GM12878 (cell line): Measurements from ENCODE around the gene AFAP1L2. TPM values are rescaled to one million over a fixed set of nuclear protein-coding genes. Genes with fewer than 3 reads are reported as not detected.

Source experiments
- ATAC-seq: fragments of 200-7000 bp; cut with Tn5 transposase; 3 replicates; pipeline ENCODE4 v1.9.1; 2020; ENCODE audit warnings: mild to moderate bottlenecking, moderate library complexity
- BruUV-seq: library from RNA; stranded (reverse); fragments of 400-500 nt; replicated peaks from 2 replicates; lab custom pipeline; 2021; lab: Mats Ljungman, UMichigan
- CTCF ChIA-PET: fragments of 300-600 bp; sonication (Branson Sonifier 250); formaldehyde crosslinking; extraction: SDS; loops from one replicate; lab custom pipeline; 2021; ENCODE audit warnings: inconsistent platforms; lab: Yijun Ruan, JAX
- POLR2A ChIA-PET: fragments of 350-600 bp; formaldehyde crosslinking; extraction: SDS; loops from one replicate; lab custom pipeline; 2021; ENCODE audit warnings: inconsistent platforms; lab: Charles Lee
- RAD21 ChIA-PET: fragments of 300-600 bp; sonication (Branson Sonifier 250); formaldehyde crosslinking; loops from one replicate; lab custom pipeline; 2023; ENCODE audit warnings: antibody characterized with exemption; ENCODE audit not compliant: unreplicated experiment; lab: Charles Lee
- SMC1A ChIA-PET: fragments of 300-600 bp; sonication (Branson Sonifier 250); formaldehyde crosslinking; loops from one replicate; lab custom pipeline; 2023; ENCODE audit not compliant: unreplicated experiment, uncharacterized antibody; lab: Charles Lee
- DNase-seq: peaks from one replicate; pipeline ENCODE4 v3.0.0-alpha.2; 2011; ENCODE audit warnings: low read depth, low spot score
- FAIRE-seq: peaks from 3 replicates; lab custom pipeline; 2011; peaks lifted over from hg19 to GRCh38; lab: Jason Lieb, UNC
- H2AFZ ChIP-seq: 2 replicates; pipeline ENCODE4 v1.6.0; 2011; ENCODE audit warnings: low read depth, low read length, control low read depth; ENCODE audit not compliant: control insufficient read depth
- H3K27ac ChIP-seq: 2 replicates; pipeline ENCODE4 v1.5.1; 2011; ENCODE audit warnings: control low read depth; ENCODE audit not compliant: control insufficient read depth, insufficient read depth
- H3K27me3 ChIP-seq, 2 experiments: replicated peaks in 1 of 2; 2 replicates each; pipeline versions ENCODE4 v1.6.0 to v1.6.1; 2011; ENCODE audit warnings: low read length in 1 of 2; ENCODE audit not compliant: control insufficient read depth in 2 of 2, insufficient read depth in 2 of 2
- H3K36me3 ChIP-seq, 2 experiments: 2 replicates each; pipeline ENCODE4 v1.5.1; 2011; ENCODE audit warnings: low read length in 1 of 2; ENCODE audit not compliant: control insufficient read depth in 2 of 2, insufficient read depth in 2 of 2
- H3K4me1 ChIP-seq: 2 replicates; pipeline ENCODE4 v1.6.1; 2011; ENCODE audit warnings: mild to moderate bottlenecking, low read length, moderate library complexity, mixed read lengths; ENCODE audit not compliant: control insufficient read depth, insufficient read depth
- H3K4me2 ChIP-seq: 2 replicates; pipeline ENCODE4 v1.6.0; 2011; ENCODE audit warnings: control low read depth; ENCODE audit not compliant: control insufficient read depth, insufficient read depth
- H3K4me3 ChIP-seq: fragments of 200-600 bp; sonication (generic); 2 replicates; pipeline ENCODE4 v1.5.1; 2016
- H3K79me2 ChIP-seq: 2 replicates; pipeline ENCODE4 v1.6.0; 2011; ENCODE audit warnings: low read length; ENCODE audit not compliant: control insufficient read depth, insufficient read depth
- H3K9ac ChIP-seq: 2 replicates; pipeline ENCODE4 v1.8.0; 2011; ENCODE audit warnings: low read length, control low read depth, mixed read lengths; ENCODE audit not compliant: control insufficient read depth, insufficient read depth
- H3K9me3 ChIP-seq: replicated peaks from 3 replicates; pipeline ENCODE4 v1.5.1; 2011; ENCODE audit warnings: mild to moderate bottlenecking, low read length; ENCODE audit not compliant: control insufficient read depth, insufficient read depth
- H4K20me1 ChIP-seq: 2 replicates; pipeline ENCODE4 v1.6.0; 2011; ENCODE audit not compliant: control insufficient read depth, insufficient read depth
- CBX5 ChIP-seq: sonication (generic); IDR thresholded peaks from 2 replicates; pipeline ENCODE4 v1.6.1; 2016; ENCODE audit warnings: low read depth, moderate library complexity, mild to moderate bottlenecking, inconsistent platforms
- CEBPZ ChIP-seq: fragments of 150-350 bp; IDR thresholded peaks from 2 replicates; pipeline ENCODE4 v1.6.1; 2016; ENCODE audit warnings: low read depth, low read length
- E4F1 ChIP-seq: fragments of 450-650 bp; IDR thresholded peaks from 2 replicates; pipeline ENCODE4 v1.6.1; 2018; ENCODE audit warnings: borderline replicate concordance, mild to moderate bottlenecking; ENCODE audit not compliant: partially characterized antibody
- KAT2A ChIP-seq: conservative IDR thresholded peaks from 2 replicates; pipeline ENCODE4 v1.6.1; 2011; ENCODE audit warnings: low read depth, low read length; ENCODE audit not compliant: control insufficient read depth
- MEF2B ChIP-seq: fragments of 450-650 bp; IDR thresholded peaks from 2 replicates; pipeline ENCODE4 v1.6.1; 2018; ENCODE audit warnings: mild to moderate bottlenecking, moderate library complexity; ENCODE audit not compliant: partially characterized antibody, poor library complexity, severe bottlenecking
- MTA2 ChIP-seq: fragments of 450-650 bp; IDR thresholded peaks from 2 replicates; pipeline ENCODE4 v1.6.1; 2016; ENCODE audit warnings: low read depth, mild to moderate bottlenecking, moderate library complexity
- MXI1 ChIP-seq: fragments of 150-350 bp; IDR thresholded peaks from 2 replicates; pipeline ENCODE4 v1.6.1; 2011; ENCODE audit warnings: low read depth, mild to moderate bottlenecking, inconsistent platforms, low read length, improper control_type of control experiment
- MYB ChIP-seq: fragments of 150-350 bp; IDR thresholded peaks from 2 replicates; pipeline ENCODE4 v1.6.1; 2014; ENCODE audit warnings: mild to moderate bottlenecking, low read depth, low read length, borderline replicate concordance
- MYC ChIP-seq: IDR thresholded peaks from 2 replicates; pipeline ENCODE4 v1.6.1; 2011; ENCODE audit warnings: mild to moderate bottlenecking, low read length, moderate library complexity, inconsistent platforms; ENCODE audit not compliant: insufficient read depth, insufficient replicate concordance, insufficient read length, severe bottlenecking
- NKRF ChIP-seq: fragments of 450-650 bp; conservative IDR thresholded peaks from 2 replicates; pipeline ENCODE4 v1.6.1; 2017; ENCODE audit warnings: mild to moderate bottlenecking, moderate library complexity
- NRF1 ChIP-seq: conservative IDR thresholded peaks from 2 replicates; pipeline ENCODE4 v1.6.1; 2011; ENCODE audit warnings: mild to moderate bottlenecking, low read depth, low read length, improper control_type of control experiment
- WGBS: methylation state at CpG from one replicate; pipeline ENCODE4 v1.1.6; 2016; ENCODE audit warnings: low lambda C conversion rate; ENCODE audit not compliant: insufficient replicate concordance, insufficient coverage; ENCODE audit errors: missing lambda C conversion rate; 5-methylcytosine and 5-hydroxymethylcytosine counted together
- in situ Hi-C: fragments of 300-500 bp; cut with MboI; formaldehyde crosslinking; loops from 9 replicates; pipeline ENCODE4 v1.14.3; 2018; ENCODE audit warnings: mixed read lengths
- intact Hi-C: fragments of 100-400 bp; cut with micrococcal nuclease; formaldehyde crosslinking; loops from one replicate; pipeline ENCODE4 v1.14.2; 2022; ENCODE audit not compliant: unreplicated experiment
- polyA plus RNA-seq, 11 experiments: library from polyadenylated mRNA; depleted of rRNA in 4 of 11; unstranded in 6 of 11; stranded (reverse) in 5 of 11; fragments of >200 nt; fragmentation: Nextera tagmentation in 4 of 11; fragmentation: Illumina TruSeq in 1 of 11; extraction: Ambion mirVana in 4 of 11; extraction: Trizol in 1 of 11; gene quantifications; 1 replicate in 1 of 11; 2 replicates in 10 of 11; pipeline versions ENCODE4 v1.2.1 to v1.2.3, GENCODE V29; 2011 to 2016; ENCODE audit warnings: inconsistent platforms in 2 of 11, missing spikeins in 2 of 11, low read depth in 1 of 11
- total RNA-seq, 4 experiments: library from RNA; depleted of rRNA in 3 of 4; stranded (reverse); fragments of >200 nt in 3 of 4; fragmentation: Illumina TruSeq in 1 of 4; extraction: Trizol in 1 of 4; gene quantifications; 2 replicates each; pipeline versions ENCODE4 v1.2.1 to v1.2.3, GENCODE V29; 2013 to 2021

Gene AFAP1L2
- total and polyA plus RNA-seq, 10 of the 15 experiments (the other 5 are each of a cell fraction or from before 2014, with no cell fraction given), result 0.03 to 4.0 (median 0.34) TPM

- Histone ChIP-seq H3K79me2 (no peaks in the 10 kb centered on the region), H4K20me1 (no peaks in the 10 kb centered on the region), H3K27ac (no peak overlapping the region), H2AFZ (no peak overlapping the region), H3K4me2 (no peak overlapping the region), H3K9ac (no peak overlapping the region), H3K9me3 (no peaks in the 10 kb centered on the region), H3K4me3 (no peak overlapping the region), H3K36me3 (no peaks in the 10 kb centered on the region), H3K4me1 (no peaks in the 10 kb centered on the region), H3K27me3 (no peaks in the 10 kb centered on the region; a peak in 2 of 4 replicates)
- TF ChIP-seq E4F1 (no peak), KAT2A (no peak), NRF1 (no peak), NKRF (no peak), CBX5 (no peak), MEF2B (no peak), CEBPZ (no peak), MYB (no peak), MXI1 (no peak), MTA2 (no peak), MYC (no peak)
- in situ Hi-C loops (no loop called here), intact Hi-C loops (no loop called here)
- DNase-seq, result no peak
- FAIRE-seq, result no peak
- POLR2A ChIA-PET, result no interaction called here
- CTCF ChIA-PET, result no interaction called here
- ATAC-seq, result no peak
- RAD21 ChIA-PET, result no interaction called here
- 63% methylated on average over 10 of the region's 10 CpGs for WGBS
- no TSS peak for BruUV-seq
- SMC1A ChIA-PET, result interaction anchor here (1.6 kb wide), 1 partner anchor 43 kb away, joined by 3 read pairs; no protein-coding TSS in a partner anchor
These were observed 58.6 kb downstream of the AFAP1L2 start for GRCh38 chr10:114345701-114346100.
